GM12875 (cell line): Measurements from ENCODE around the gene C3orf70.

Experiments
- H3K4me3 ChIP-seq: one replicate; pipeline ENCODE4 v1.5.1; 2011; ENCODE audit warnings: low read depth, low read length, control low read depth
- CTCF ChIP-seq: IDR thresholded peaks from 2 replicates; pipeline ENCODE4 v1.5.1; 2011; ENCODE audit warnings: low read depth, mild to moderate bottlenecking, control low read depth, inconsistent platforms, low read length, moderate library complexity, borderline replicate concordance; ENCODE audit not compliant: insufficient read depth

The C3orf70 gene

GRCh38 chr3:185103359-185104127, 49.3 kb downstream of the C3orf70 start:
- no peak overlapping the region for H3K4me3 ChIP-seq
- TF ChIP-seq CTCF: no peak

- TF ChIP-seq CTCF: no peak
- no peak overlapping the region for H3K4me3 ChIP-seq
Observed at GRCh38 chr3:185094697-185095096, 58.2 kb downstream of the C3orf70 start.

GRCh38 chr3:185093116-185093515, 59.7 kb downstream of the C3orf70 start:
- H3K4me3 ChIP-seq: no peak overlapping the region
- TF ChIP-seq CTCF: no peak

GRCh38 chr3:185090811-185091210, 62.0 kb downstream of the C3orf70 start:
- no peak overlapping the region for H3K4me3 ChIP-seq
- no peak for TF ChIP-seq CTCF

- TF ChIP-seq CTCF: no peak
- no peak overlapping the region for H3K4me3 ChIP-seq
Observed at GRCh38 chr3:185089751-185090150, 63.1 kb downstream of the C3orf70 start.

- H3K4me3 ChIP-seq: no peak overlapping the region
- TF ChIP-seq CTCF: no peak
Observed at GRCh38 chr3:185089343-185089742, 63.5 kb downstream of the C3orf70 start.

- TF ChIP-seq CTCF: no peak
- no peak overlapping the region for H3K4me3 ChIP-seq
Observed at GRCh38 chr3:185087419-185087818, 65.4 kb downstream of the C3orf70 start.
